HG03460 (cell line): ENCODE measurements around the gene MRPL44.
"Not testable (repeated sequence)": the region's sequence is repeated elsewhere in the genome, so short reads cannot be mapped to it uniquely, and the experiment has no call there.

Experiments
- ATAC-seq: cut with Tn5 transposase; IDR thresholded peaks from one replicate; pipeline ENCODE4 v1.9.1; 2021; ENCODE audit not compliant: unreplicated experiment

Gene MRPL44

GRCh38 chr2:224000662-224001061, 43.4 kb downstream of the MRPL44 start:
- not testable (repeated sequence) for ATAC-seq

GRCh38 chr2:224004105-224004695, 46.9 kb downstream of the MRPL44 start:
- ATAC-seq: no peak

DNA sequence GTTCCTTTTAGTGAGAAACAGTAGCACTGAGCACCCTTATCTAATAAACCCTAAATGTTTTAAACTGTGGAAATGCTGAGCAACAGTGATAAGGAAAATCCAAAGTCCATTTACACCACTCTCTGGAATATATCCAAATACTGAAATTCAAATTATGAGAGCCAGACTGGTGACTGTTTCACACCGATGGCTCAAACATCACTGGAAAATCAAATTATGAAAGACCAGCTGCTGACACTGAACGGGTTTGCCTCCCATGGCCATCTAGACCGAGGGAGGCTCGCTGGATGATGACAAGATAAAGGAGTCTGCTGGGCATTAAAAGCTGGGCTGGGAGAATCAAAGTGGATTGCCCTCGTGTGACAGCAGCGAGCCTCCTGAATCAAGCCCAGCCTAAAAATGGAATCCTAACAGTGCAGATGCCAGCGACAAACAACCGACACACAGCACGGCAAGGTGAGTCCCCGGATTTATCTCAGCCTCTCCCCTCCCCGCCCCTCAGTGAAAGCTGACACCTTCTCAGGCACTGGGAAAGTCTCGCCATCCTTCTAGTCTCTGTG, 51.5 kb downstream of the MRPL44 start:
- no peak for ATAC-seq

GRCh38 chr2:224009605-224010315, 52.5 kb downstream of the MRPL44 start:
- no peak for ATAC-seq

- ATAC-seq: no peak
These were observed 54.6 kb downstream of the MRPL44 start for GRCh38 chr2:224011837-224012236.

DNA sequence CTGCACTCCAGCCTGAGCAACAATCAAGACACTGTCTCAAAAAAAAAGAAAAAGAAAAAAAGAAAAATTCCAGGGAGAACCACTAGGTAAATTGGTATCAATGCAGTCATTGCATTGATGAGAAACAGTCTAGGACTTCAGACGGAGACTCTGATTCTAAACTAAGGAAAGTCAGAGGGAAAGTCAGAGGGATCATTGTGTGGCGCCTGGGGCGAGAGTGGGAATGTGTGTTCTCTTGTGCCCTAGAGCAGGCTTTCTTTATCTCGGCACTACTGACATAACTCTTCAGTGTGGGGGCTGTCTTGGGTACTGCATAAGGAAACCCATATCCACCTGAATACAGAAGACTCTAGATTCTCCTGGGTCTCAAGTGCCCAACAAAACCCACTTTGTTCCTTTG, 57.1 kb downstream of the MRPL44 start:
- no peak for ATAC-seq

- ATAC-seq: no peak
These were observed 59.7 kb downstream of the MRPL44 start for GRCh38 chr2:224016963-224017362.
